NCI-H1417 (cell line): Measurements from ENCODE around the gene COL3A1.

Experiments used
- DNase-seq, 3 experiments: peaks; one replicate each; lab custom pipeline; 2025; lab: John Stamatoyannopoulos, UW

COL3A1 gene

GRCh38 chr2:189016311-189016861 lies 42.2 kb downstream of the COL3A1 start:
- DNase-seq = no peak

GRCh38 chr2:189018631-189019030 lies 44.5 kb downstream of the COL3A1 start:
- DNase-seq = no peak

GRCh38 chr2:189020179-189020578 lies 46.0 kb downstream of the COL3A1 start:
- DNase-seq = no peak

- DNase-seq = no peak
Measured at GRCh38 chr2:189022053-189022481, 47.9 kb downstream of the COL3A1 start.

GRCh38 chr2:189022492-189022891 lies 48.3 kb downstream of the COL3A1 start:
- DNase-seq = no peak

- DNase-seq = no peak
Measured at GRCh38 chr2:189024901-189025618, 50.9 kb downstream of the COL3A1 start.

- DNase-seq = no peak
Measured at GRCh38 chr2:189037518-189037917, 63.3 kb downstream of the COL3A1 start.

- no peak for DNase-seq
Measured at GRCh38 chr2:189045836-189046235, 71.7 kb downstream of the COL3A1 start.

GRCh38 chr2:189046320-189046719 lies 72.1 kb downstream of the COL3A1 start:
- no peak for DNase-seq

GRCh38 chr2:189047171-189047888 lies 73.2 kb downstream of the COL3A1 start:
- DNase-seq = peak in 1 of 3 experiments; percentile 3

- DNase-seq = no peak
Measured at GRCh38 chr2:189048189-189048588, 74.0 kb downstream of the COL3A1 start.

- DNase-seq = no peak
Measured at GRCh38 chr2:189049709-189050164, 75.6 kb downstream of the COL3A1 start.

GRCh38 chr2:189050165-189050712 lies 76.1 kb downstream of the COL3A1 start:
- DNase-seq = no peak

- DNase-seq = peak in 1 of 3 experiments; percentile 34
Measured at GRCh38 chr2:189056200-189057106, 82.3 kb downstream of the COL3A1 start.

- DNase-seq = no peak
Measured at GRCh38 chr2:189057316-189057715, 83.1 kb downstream of the COL3A1 start.

GRCh38 chr2:189060096-189060642 lies 86.0 kb downstream of the COL3A1 start:
- no peak for DNase-seq
